WERI-Rb-1 (cell line): ENCODE data around the gene PRKAG2.

Experiments
- DNase-seq: peaks from one replicate; pipeline ENCODE4 v3.0.0-alpha.2; 2020
- H3K27ac ChIP-seq: fragments of 250-450 bp; sonication (Bioruptor Pico); 2 replicates; pipeline ENCODE4 v1.5.1; 2020; ENCODE audit warnings: mild to moderate bottlenecking, moderate library complexity
- H3K27me3 ChIP-seq: fragments of 250-450 bp; sonication (Bioruptor Pico); 2 replicates; pipeline ENCODE4 v1.5.1; 2021; ENCODE audit warnings: mild to moderate bottlenecking, low read depth, moderate library complexity; ENCODE audit not compliant: insufficient read depth, severe bottlenecking
- H3K36me3 ChIP-seq: fragments of 250-450 bp; sonication (Bioruptor Pico); 2 replicates; pipeline ENCODE4 v1.5.1; 2020; ENCODE audit warnings: mild to moderate bottlenecking, moderate library complexity
- H3K4me3 ChIP-seq: 2 replicates; pipeline ENCODE4 v1.5.1; 2011; ENCODE audit warnings: low read depth, mild to moderate bottlenecking, control low read depth, low read length
- H3K9me3 ChIP-seq: fragments of 250-450 bp; sonication (Bioruptor Pico); 2 replicates; pipeline ENCODE4 v1.5.1; 2021; ENCODE audit warnings: mild to moderate bottlenecking, moderate library complexity; ENCODE audit not compliant: severe bottlenecking
- TF ChIP-seq, protein P1 (sequence below): IDR thresholded peaks from 2 replicates; pipeline ENCODE4 v1.5.1; 2011; ENCODE audit warnings: low read depth, mild to moderate bottlenecking, control low read depth, inconsistent platforms, low read length

The PRKAG2 gene

DNA sequence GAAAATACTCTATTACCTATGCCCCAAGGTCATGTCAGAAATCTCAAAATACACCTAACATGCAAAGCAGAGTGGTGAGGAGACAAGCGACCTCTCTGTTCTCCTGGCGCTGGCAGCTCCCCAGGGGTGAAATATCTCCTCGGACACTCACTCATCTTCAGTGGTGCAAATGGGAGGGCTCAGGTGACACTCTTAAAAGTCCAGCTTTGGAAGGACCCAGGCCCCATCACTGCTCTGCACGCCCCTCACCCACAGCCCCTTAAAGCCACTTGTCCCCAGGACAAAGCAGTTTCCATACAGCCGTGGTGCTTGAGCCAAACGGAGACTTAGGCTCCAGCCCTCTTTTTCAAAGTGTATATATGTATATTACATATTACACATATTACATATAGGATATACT lies 12.4 kb downstream of the PRKAG2 start:
- H3K36me3 ChIP-seq = no peaks in the 10 kb centered on the region
- TF ChIP-seq, protein P1, sequence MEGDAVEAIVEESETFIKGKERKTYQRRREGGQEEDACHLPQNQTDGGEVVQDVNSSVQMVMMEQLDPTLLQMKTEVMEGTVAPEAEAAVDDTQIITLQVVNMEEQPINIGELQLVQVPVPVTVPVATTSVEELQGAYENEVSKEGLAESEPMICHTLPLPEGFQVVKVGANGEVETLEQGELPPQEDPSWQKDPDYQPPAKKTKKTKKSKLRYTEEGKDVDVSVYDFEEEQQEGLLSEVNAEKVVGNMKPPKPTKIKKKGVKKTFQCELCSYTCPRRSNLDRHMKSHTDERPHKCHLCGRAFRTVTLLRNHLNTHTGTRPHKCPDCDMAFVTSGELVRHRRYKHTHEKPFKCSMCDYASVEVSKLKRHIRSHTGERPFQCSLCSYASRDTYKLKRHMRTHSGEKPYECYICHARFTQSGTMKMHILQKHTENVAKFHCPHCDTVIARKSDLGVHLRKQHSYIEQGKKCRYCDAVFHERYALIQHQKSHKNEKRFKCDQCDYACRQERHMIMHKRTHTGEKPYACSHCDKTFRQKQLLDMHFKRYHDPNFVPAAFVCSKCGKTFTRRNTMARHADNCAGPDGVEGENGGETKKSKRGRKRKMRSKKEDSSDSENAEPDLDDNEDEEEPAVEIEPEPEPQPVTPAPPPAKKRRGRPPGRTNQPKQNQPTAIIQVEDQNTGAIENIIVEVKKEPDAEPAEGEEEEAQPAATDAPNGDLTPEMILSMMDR = no peak

DNA sequence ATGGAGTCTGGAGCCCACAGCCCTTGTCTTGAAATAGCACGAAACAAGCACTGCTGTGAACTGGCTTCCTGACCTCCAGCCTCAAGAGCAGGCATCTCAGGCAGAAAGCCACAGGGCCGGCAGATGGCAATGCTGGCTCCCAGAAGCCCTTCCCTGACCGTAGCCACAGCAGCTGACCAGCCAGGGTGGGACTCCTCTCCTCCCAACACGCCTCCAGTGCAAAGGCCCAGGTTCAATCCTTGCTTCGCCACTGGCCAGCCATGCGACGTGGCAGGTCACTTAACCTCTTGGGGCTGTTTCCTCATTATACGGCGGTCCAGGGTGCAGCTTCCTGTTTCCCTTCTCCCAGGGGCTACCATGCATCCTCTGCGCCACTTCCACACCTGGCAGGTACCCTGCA lies 12.8 kb downstream of the PRKAG2 start:
- no peaks in the 10 kb centered on the region for H3K27me3 ChIP-seq
- TF ChIP-seq, protein P1 = peak; percentile 54
- no peak overlapping the region for H3K27ac ChIP-seq
- H3K9me3 ChIP-seq = no peaks in the 10 kb centered on the region
- DNase-seq = peak; percentile 45
- no peaks in the 10 kb centered on the region for H3K36me3 ChIP-seq
- no peak overlapping the region for H3K4me3 ChIP-seq

More for the DNA sequence above, 12.4 kb downstream of the PRKAG2 start:
- no peaks in the 10 kb centered on the region for H3K9me3 ChIP-seq
- H3K27ac ChIP-seq = no peak overlapping the region
- H3K4me3 ChIP-seq = no peak overlapping the region
- no peak for DNase-seq
- H3K27me3 ChIP-seq = no peaks in the 10 kb centered on the region

DNA sequence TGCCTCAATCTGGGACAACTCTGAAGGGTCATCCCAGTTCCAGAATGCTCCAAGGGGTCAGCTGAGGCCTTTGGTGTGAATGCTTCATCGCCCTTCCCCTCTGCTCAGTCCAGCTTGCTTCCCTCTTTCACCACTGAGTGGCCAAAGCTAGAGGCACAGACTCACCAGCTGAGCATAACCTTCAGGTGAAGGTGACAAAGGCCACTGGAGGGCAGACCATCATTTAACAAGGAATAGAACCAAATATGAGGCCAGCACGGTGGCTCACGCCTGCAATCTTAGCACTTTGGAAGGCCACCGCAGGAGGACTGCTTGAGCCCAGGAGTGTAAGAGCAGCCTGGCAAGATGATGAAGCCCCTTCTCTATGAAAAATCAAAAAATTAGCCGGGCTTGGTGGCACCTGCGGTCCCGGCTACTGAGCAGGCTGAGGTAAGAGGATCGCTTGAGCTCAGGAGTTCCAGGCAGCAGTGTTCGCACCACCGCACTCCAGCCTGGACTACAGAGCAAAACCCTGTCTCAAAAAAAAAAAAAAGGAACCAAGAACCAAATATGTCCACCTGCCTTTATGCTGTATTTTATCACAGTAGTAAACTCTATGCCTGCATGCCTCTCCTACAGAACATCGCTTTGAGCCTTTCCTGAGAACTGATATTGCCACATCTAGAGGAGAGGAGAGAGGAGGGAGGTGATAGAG lies 13.4 kb downstream of the PRKAG2 start:
- DNase-seq = peak; percentile 48
- no peak overlapping the region for H3K4me3 ChIP-seq
- H3K27me3 ChIP-seq = no peaks in the 10 kb centered on the region
- H3K27ac ChIP-seq = no peak overlapping the region
- TF ChIP-seq, protein P1 = peak; percentile 39
- H3K9me3 ChIP-seq = no peaks in the 10 kb centered on the region
- H3K36me3 ChIP-seq = no peaks in the 10 kb centered on the region

DNA sequence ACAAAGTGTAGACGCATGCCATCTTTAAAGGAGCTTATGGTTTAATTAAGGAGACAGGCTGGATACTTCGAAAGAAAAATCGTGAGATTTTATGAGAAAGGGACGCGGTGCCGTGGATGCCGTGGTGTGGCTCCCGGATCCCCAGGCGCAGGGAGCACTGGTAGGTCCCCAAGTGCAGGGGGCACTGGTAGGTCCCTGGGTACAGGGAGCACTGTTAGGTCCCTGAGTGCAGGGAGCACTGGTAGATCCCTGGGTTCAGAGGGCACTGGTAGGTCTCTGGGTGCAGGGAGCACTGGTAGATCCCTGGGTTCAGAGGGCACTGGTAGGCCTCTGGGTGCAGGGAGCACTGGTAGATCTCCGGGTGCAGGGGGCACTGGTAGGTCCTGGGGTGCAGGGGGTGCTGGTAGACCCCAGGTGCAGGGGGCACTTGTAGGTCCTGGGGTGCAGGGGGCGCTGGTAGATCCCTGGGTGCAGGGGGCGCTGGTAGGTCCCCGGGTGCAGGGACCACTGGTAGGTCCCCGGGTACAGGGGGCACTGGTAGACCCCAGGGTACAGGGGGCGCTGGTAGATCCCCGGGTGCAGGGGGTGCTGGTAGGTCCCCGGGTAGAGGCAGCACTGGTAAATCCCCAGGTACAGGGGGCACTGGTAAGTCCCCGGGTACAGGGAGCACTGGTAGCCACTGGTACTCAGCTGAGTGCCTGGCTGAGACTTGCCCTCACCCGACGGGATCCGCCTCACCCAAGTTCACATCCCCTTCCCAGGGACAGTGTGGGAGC lies 14.1 kb downstream of the PRKAG2 start:
- no peaks in the 10 kb centered on the region for H3K27me3 ChIP-seq
- DNase-seq = no peak
- TF ChIP-seq, protein P1 = no peak
- no peak overlapping the region for H3K27ac ChIP-seq
- H3K9me3 ChIP-seq = no peaks in the 10 kb centered on the region
- H3K4me3 ChIP-seq = no peak overlapping the region
- no peaks in the 10 kb centered on the region for H3K36me3 ChIP-seq

- DNase-seq = no peak
- Histone ChIP-seq H3K36me3 (no peaks in the 10 kb centered on the region), H3K27ac (no peak overlapping the region), H3K27me3 (no peaks in the 10 kb centered on the region), H3K4me3 (no peak overlapping the region), H3K9me3 (no peaks in the 10 kb centered on the region)
- TF ChIP-seq, protein P1 = no peak
Measured at GRCh38 chr7:151861881-151862280, 15.0 kb downstream of the PRKAG2 start.
